Right atrium auricular region (tissue), 2 donors: ENCODE results near the gene SCO1. TPM values are rescaled to one million over a fixed set of nuclear protein-coding genes. Genes with fewer than 3 reads are reported as not detected.

ENCODE experiments used
- DNase-seq: peaks from one replicate; pipeline ENCODE4 v3.0.0-alpha.2; 2019; ENCODE audit warnings: low spot score
- H3K27ac ChIP-seq, 2 donors: fragments of 200-600 bp; sonication (generic); 1 replicate in 1 of 2; 2 replicates in 1 of 2; pipeline ENCODE4 v1.5.1; 2016 to 2019
- H3K27me3 ChIP-seq, 2 donors: fragments of 200-600 bp; sonication (generic); one replicate each; pipeline versions ENCODE4 v1.5.1 to v1.6.0; 2017 to 2019
- H3K36me3 ChIP-seq: fragments of 200-600 bp; sonication (generic); one replicate; pipeline ENCODE4 v1.5.1; 2016
- H3K4me1 ChIP-seq, 2 donors: fragments of 200-600 bp; sonication (generic); one replicate each; pipeline versions ENCODE4 v1.5.1 to v1.6.0; 2017 to 2019
- H3K4me3 ChIP-seq, 2 donors: fragments of 200-600 bp; sonication (generic); 1 replicate in 1 of 2; 2 replicates in 1 of 2; pipeline ENCODE4 v1.5.1; 2017 to 2019; ENCODE audit warnings: mild to moderate bottlenecking in 1 of 2, moderate library complexity in 1 of 2
- H3K9me3 ChIP-seq, 2 donors: fragments of 200-600 bp; sonication (generic); one replicate each; pipeline ENCODE4 v1.5.1; 2019
- CTCF ChIP-seq, 2 donors: fragments of 200-600 bp; sonication (generic); IDR thresholded peaks; one replicate each; pipeline ENCODE4 v1.5.1; 2019; ENCODE audit warnings: antibody characterized with exemption in 2 of 2
- total RNA-seq, 2 donors: library from RNA; depleted of rRNA; stranded (reverse); fragments of >200 nt; gene quantifications; one replicate each; pipeline ENCODE4 v1.1.0, GENCODE V29; 2016

Gene SCO1
- total RNA-seq, 2 donors from 2014 or later = 14.6 to 21.6 TPM

GRCh38 chr17:10629706-10630105 is 67.6 kb downstream of the SCO1 start:
- DNase-seq = no peak
- no peak for TF ChIP-seq CTCF (IDR thresholded peaks at IDR 0.05)
- H3K36me3 ChIP-seq = no peaks in the 10 kb centered on the region
- H3K9me3 ChIP-seq = no peaks in the 10 kb centered on the region
- no peak overlapping the region for H3K27ac ChIP-seq
- H3K27me3 ChIP-seq = no peaks in the 10 kb centered on the region
- no peak overlapping the region for H3K4me3 ChIP-seq
- no peaks in the 10 kb centered on the region for H3K4me1 ChIP-seq

- Histone ChIP-seq H3K9me3 (no peaks in the 10 kb centered on the region), H3K36me3 (no peaks in the 10 kb centered on the region), H3K4me3 (no peak overlapping the region), H3K27ac (no peak overlapping the region), H3K4me1 (no peaks in the 10 kb centered on the region), H3K27me3 (no peaks in the 10 kb centered on the region)
- peak in 1 of 2 donors; percentile 28 for TF ChIP-seq CTCF (IDR thresholded peaks at IDR 0.05)
- DNase-seq = no peak
Measured at GRCh38 chr17:10628756-10629155, 68.6 kb downstream of the SCO1 start.

GRCh38 chr17:10626390-10626789 is 70.9 kb downstream of the SCO1 start:
- Histone ChIP-seq H3K36me3 (no peaks in the 10 kb centered on the region), H3K27ac (no peak overlapping the region), H3K4me3 (no peak overlapping the region), H3K9me3 (no peaks in the 10 kb centered on the region), H3K27me3 (no peaks in the 10 kb centered on the region), H3K4me1 (no peaks in the 10 kb centered on the region)
- TF ChIP-seq CTCF (IDR thresholded peaks at IDR 0.05) = no peak
- DNase-seq = no peak

GRCh38 chr17:10624969-10625368 is 72.4 kb downstream of the SCO1 start:
- no peaks in the 10 kb centered on the region for H3K27me3 ChIP-seq
- no peak for DNase-seq
- no peak overlapping the region for H3K27ac ChIP-seq
- H3K36me3 ChIP-seq = no peaks in the 10 kb centered on the region
- H3K4me1 ChIP-seq = no peaks in the 10 kb centered on the region
- H3K9me3 ChIP-seq = no peaks in the 10 kb centered on the region
- TF ChIP-seq CTCF (IDR thresholded peaks at IDR 0.05) = no peak
- no peak overlapping the region for H3K4me3 ChIP-seq

- H3K4me1 ChIP-seq = no peaks in the 10 kb centered on the region
- TF ChIP-seq CTCF (IDR thresholded peaks at IDR 0.05) = no peak
- H3K27me3 ChIP-seq = no peaks in the 10 kb centered on the region
- H3K4me3 ChIP-seq = no peak overlapping the region
- H3K36me3 ChIP-seq = no peaks in the 10 kb centered on the region
- H3K27ac ChIP-seq = no peak overlapping the region
- no peaks in the 10 kb centered on the region for H3K9me3 ChIP-seq
- DNase-seq = no peak
Measured at GRCh38 chr17:10623737-10624338, 73.5 kb downstream of the SCO1 start.
